NCI-H2029 (cell line): ENCODE data around the gene MYO5A.
"Not testable (repeated sequence)": the region's sequence is repeated elsewhere in the genome, so short reads cannot be mapped to it uniquely, and the experiment has no call there.

Experiments
- DNase-seq: peaks from one replicate; lab custom pipeline; 2025; lab: John Stamatoyannopoulos, UW

Gene MYO5A

DNA sequence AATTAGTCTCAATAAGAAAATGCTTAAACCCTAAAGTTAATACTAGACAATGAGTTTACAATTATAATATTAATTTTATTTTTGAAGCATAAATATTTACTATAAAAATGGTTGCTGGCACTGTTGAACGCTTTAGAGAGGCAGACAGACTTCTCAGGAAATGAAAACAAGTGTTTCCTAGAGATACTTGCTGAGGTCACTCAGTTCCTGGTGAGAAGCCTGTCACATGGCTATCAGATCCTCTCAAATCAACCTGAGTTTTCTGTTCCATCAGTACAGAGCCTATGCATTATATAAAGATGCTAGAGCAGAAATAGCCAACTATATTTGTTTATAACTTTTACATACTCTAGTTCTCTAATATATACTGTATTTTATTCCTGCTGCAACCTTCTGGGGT is 109.2 kb downstream of the MYO5A start:
- DNase-seq = no peak

- no peak for DNase-seq
These were observed 110.7 kb downstream of the MYO5A start for GRCh38 chr15:52417957-52418356.

- no peak for DNase-seq
These were observed 111.2 kb downstream of the MYO5A start for GRCh38 chr15:52417521-52417920.

DNA sequence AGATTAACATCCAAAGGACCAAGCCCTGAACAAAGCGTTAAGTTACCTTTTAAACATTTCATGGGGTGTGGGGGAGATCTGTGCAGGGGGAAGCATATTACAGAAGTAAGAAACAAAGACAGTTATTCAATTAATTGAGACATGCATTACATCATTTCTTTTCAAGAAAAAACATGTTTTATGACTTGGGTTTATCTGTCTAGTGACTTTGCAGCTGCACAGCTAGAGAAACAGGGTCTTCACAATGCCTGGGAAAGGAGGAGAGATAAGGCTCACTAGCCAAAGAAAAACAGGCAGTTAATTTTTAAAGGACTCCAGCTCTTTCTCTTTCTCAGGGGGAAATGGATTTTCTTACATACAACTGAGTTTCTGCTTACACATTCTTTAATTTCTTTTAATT is 112.1 kb downstream of the MYO5A start:
- not testable (repeated sequence) for DNase-seq

DNA sequence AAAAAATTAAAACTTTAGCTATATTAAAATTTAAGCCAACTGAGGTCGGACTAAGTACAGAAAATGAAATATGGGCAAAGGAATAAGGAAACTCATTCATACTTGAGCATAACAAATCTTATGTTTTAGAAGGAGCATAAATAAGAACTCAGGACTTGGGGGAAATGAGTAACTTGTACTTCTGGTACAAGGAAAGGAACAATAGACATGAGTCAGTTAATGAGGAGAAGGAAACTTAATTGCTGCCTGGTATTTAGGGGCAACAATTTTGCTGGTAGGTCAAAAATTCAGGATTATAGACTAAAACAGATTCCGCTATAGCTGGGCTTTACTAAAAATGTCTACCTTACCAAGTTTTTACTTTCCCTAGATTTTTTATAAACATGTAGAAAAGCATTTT is 113.1 kb downstream of the MYO5A start:
- DNase-seq = no peak

- DNase-seq = no peak
These were observed 113.7 kb downstream of the MYO5A start for GRCh38 chr15:52414936-52415335.

GRCh38 chr15:52408823-52409222 is 119.9 kb downstream of the MYO5A start:
- peak; percentile 4 for DNase-seq

- DNase-seq = no peak
These were observed 121.3 kb downstream of the MYO5A start for GRCh38 chr15:52407374-52407773.

DNA sequence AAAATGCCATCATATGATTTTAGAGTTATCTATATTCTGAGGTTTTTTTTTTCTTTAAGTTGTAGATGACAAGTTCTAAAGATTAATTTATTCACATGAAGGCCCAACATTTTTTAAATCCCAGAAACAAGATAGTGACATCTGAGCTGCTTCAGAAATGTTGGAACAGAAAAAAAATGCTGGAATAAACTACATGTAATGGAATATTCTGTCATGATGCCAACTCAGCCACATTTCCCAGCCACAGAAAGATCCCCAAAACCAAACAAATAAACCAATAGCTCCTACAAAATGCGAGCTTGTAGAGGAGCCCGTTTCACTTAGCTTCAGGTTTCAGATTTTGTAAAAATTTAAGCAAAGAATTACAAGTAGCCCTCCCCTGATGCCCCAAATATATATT is 122.1 kb downstream of the MYO5A start:
- no peak for DNase-seq

GRCh38 chr15:52405856-52406255 is 122.8 kb downstream of the MYO5A start:
- no peak for DNase-seq

GRCh38 chr15:52397118-52397517 is 131.6 kb downstream of the MYO5A start:
- DNase-seq = no peak

DNA sequence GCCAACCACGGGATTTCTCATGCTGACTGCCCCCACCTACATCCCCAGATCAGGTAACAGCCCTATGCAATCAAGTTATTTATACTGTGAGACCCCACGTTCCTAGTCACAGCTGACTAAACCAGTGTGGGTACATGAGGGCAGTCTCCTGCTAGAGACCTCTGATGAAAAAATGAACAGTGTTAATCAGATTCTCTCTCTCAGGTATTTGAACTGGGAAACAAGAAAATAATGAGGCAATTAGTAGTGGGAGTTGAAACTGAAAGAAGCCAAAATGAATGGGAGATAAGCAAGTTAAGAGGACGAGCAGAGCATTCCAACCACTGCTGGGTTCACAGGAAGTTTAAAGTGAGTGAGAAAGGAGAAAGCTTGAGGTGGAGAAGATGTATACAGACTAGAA is 134.6 kb downstream of the MYO5A start:
- no peak for DNase-seq

- DNase-seq = no peak
These were observed 136.5 kb downstream of the MYO5A start for GRCh38 chr15:52392008-52392687.

- DNase-seq = no peak
These were observed 137.6 kb downstream of the MYO5A start for GRCh38 chr15:52391069-52391468.

- no peak for DNase-seq
These were observed 143.0 kb downstream of the MYO5A start for GRCh38 chr15:52385670-52386069.

- DNase-seq = no peak
These were observed 145.5 kb downstream of the MYO5A start for GRCh38 chr15:52383100-52383588.

DNA sequence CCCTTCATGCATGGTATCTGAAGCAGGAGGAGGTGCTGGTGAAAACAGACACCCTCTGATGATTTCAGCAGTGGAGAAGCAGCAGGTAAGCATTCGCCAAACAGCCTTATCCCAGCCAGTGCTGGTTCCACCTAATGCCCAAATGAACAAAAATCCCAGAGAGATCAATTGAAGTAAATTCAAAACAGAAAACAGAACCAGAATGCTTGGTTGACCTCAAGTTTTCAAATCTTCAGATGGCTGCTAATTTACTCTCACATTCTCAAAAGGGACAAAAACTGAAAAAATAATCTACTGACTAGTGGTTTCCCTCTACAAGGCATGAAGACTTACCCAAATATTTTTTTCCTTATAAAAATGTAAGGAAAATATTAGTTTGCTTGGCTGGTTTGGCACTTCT is 146.0 kb downstream of the MYO5A start:
- no peak for DNase-seq

DNA sequence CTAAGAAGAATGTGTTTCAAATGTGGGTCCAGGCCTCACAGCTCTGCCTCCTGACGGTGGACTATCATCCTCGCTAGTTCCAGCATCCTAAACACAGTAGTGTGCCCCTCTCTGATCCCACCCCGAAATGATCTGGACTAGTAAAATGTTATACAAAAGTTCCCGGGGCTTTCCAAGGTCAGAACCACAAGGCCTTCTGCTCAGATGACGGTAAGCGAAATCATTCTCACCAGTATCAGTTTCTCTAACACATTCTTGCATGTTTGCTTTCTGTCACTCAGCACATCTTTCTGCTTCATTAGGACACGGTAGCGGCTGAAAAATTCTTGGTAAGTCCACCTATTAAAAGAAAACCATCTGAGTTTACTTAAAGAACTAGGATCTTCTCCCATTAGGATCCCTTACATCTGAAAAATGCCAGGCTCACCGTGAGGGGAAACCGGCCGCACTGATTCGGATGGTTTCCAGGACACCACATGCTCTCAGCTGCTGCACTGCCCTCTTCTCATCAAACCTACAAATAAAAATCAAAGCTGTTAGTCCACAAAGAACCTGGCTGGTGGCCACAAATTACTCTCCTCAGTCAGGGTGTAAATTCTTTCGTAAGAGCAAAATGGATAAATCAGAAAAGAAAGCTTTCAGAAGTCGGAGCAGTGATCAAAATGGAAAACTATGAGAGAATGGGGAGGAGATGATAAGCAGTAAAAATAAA is 149.1 kb downstream of the MYO5A start:
- DNase-seq = no peak

DNA sequence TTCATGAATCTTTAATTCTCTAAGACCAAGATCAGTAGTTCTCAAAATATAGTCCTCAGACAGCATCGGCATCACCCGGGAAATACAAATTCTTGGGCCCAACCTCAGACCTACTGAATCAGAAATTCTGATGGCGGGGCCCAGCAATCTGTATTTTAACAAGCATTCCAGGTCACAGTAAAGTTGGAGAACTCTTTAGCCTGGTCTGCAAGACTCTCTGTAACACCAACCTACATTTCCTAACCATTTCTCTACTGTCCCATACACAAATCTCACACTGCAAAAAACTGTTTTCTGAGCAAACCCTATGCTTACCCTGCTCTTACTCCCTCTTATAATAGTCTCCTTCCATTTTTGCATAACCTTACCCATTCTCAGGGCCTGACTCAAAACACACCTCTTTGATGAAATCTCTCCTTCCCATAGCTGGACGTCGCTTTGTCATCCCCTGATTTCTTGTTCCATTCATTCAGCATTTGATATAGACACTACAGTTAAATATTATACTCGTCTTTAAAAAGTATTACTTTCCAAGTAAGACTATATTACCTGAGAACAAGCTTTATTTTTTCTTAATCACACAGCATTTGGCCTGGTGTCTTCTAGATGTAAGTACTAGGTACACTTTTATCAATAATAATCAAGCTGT is 149.8 kb downstream of the MYO5A start:
- no peak for DNase-seq

DNA sequence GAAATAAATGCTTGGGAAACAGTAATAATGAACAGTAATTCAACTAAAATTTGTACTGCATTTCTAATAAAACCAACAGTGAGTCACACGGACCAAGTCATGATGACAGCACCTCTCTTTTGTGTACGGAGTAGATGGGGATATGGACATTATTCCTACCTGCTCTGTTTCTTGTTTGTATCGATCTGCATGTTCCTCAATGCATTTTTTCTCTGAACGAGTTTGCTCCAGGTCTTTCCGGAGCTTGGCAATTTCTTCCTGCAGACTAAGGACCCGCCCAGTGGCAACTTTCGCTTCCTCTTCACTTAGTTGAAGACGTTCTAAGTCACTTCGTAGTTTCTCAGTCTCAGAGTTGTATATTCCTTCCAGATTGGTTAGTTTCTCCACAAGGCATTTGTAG is 158.7 kb downstream of the MYO5A start:
- DNase-seq = no peak

- no peak for DNase-seq
These were observed 159.2 kb downstream of the MYO5A start for GRCh38 chr15:52369455-52369854.

- no peak for DNase-seq
These were observed 159.7 kb downstream of the MYO5A start for GRCh38 chr15:52369030-52369429.

- DNase-seq = no peak
These were observed 160.3 kb downstream of the MYO5A start for GRCh38 chr15:52368402-52368801.
